ENCODE results near the gene PRRT3.
A peak's percentile ranks its signal among the peaks of the same experiment; 100 is the strongest.
"Not testable (repeated sequence)": the region's sequence is repeated elsewhere in the genome, so short reads cannot be mapped to it uniquely, and the experiment has no call there.

The PRRT3 gene

GRCh38 chr3:9947025-9947995, 4.9 kb downstream of the PRRT3 start:
- no peak for DNase-seq (ENCODE audit: low read depth in 2 of 2)

DNA sequence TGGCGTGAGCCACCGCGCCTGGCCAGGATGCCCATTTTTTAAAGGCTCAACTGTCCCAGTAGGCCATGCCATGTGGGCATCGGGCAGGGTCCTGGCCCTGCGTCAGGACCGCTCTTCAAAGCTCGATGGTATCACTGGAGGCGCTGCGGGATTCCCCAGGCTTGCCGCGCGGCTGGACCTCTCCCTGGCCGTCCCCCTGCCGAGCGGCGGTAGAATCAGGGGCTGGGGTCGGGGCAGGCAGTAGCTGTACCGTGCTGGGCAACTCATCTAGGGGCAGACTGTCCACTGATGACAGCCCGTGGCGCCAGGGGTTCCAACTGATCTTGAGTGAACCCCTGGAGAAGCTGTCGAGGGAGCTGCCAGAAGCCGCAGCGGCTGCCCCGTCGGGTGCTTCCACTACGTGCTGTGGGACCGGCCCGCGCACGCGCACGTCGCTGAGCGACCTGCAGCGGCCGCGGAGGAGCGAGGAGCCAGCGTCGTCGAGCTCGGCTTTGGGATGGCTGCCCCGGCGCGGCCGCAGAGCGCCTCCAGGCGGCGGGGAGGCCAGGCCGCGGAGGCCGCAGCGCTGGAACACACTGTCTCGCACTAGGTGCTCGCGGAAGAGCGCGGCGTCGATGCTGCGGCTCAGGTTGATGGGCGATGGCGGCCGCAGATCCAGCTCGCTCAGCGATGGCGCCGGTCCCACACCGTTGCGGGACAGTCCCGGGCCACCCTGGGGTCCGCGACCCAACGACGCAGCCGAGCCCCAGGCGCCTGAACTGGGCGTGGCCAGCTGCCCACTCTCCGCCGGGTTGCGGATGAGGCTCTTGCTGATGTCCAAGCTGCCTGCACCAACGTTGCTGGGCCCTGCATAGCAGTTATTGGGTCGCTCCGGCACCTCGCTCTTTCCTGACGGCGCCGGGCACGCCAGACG, 5.8 kb downstream of the PRRT3 start:
- peak; percentile 62 to 75 for DNase-seq (ENCODE audit: low read depth in 2 of 2)

DNA sequence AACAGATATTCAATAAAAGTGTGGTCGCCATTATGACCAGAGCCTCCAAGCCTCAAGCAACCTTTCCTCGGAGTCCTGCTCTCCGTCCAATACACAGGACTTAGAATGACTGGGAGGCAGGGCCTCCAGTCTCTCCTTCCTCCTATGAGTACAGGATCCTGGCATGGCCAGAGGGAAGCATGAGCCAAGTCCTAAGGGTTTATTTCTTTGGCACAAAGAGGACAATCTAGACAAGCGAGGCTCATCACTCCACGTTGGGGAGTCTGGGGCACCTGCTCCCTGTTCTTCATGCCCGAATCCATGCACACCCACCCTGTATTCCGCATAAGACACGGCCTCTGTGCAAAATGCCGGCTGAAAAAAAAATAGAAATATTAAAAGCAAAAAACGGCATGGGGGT, 6.8 kb downstream of the PRRT3 start:
- no peak for DNase-seq (ENCODE audit: low read depth in 2 of 2)

DNA sequence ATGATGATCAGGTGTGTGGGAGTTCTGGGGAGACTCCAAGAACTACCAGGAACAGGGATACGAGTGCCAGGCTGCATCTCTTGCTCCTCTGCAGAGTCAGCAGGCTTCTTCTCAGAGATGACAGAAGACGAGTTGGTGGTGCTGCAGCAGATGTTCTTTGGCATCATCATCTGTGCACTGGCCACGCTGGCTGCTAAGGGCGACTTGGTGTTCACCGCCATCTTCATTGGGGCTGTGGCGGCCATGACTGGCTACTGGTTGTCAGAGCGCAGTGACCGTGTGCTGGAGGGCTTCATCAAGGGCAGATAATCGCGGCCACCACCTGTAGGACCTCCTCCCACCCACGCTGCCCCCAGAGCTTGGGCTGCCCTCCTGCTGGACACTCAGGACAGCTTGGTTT, 7.9 kb downstream of the PRRT3 start:
- no peak for DNase-seq (ENCODE audit: low read depth in 2 of 2)

DNA sequence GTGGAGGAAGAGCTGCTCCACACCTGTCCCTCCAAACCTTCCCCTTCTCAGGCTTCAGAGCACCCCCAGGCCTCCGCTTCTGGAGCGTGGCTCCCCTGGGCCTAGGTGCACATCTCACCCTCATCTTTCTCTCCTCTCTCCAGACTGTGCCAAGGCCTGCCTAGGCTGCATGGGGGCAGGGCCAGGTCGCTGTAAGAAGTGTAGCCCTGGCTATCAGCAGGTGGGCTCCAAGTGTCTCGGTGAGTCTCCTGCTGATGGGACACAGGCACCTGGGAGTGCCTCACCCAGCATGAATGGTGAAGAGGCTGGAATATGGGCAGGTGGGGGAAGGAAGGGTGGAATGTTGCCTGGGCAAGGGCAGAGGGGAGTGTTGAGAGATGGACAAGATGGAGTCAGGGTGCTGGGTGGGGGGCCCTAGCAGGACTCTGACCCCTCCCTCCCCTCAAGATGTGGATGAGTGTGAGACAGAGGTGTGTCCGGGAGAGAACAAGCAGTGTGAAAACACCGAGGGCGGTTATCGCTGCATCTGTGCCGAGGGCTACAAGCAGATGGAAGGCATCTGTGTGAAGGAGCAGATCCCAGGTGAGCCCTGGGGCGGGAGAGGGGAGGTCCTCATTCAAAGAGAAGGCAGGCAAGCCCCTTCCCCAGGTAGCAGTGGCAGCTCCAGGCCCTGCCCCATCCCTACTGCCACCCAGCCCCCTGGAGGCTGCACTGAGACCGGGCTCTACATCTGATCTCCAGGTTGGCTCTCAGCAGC, 9.1 kb downstream of the PRRT3 start:
- DNase-seq (ENCODE audit: low read depth in 2 of 2), result no peak

GRCh38 chr3:9942164-9942563, 10.0 kb downstream of the PRRT3 start:
- DNase-seq (ENCODE audit: low read depth in 2 of 2), result no peak

- DNase-seq (ENCODE audit: low read depth in 2 of 2), result no peak
Observed at GRCh38 chr3:9940746-9941145, 11.5 kb downstream of the PRRT3 start.

GRCh38 chr3:9939906-9940305, 12.3 kb downstream of the PRRT3 start:
- not testable (repeated sequence) for DNase-seq (ENCODE audit: low read depth in 2 of 2)

DNA sequence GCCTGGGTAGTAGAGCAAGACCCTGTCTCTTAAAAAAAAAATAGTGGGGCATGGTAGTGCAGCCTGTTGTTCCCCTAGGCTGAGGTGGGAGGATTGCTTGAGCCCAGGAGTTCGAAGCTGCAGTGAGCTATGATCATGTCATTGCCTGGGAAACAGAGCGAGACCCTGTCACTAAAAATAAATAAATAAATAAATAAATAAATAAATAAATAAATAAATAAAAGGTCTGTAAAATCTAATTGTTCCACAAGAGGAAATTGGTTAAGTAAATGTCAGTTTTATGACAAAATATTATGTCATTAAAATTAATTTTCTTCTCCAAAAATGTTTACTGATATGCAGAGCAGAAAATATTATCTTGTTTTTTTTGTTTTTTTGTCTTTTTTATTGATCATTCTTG, 13.2 kb downstream of the PRRT3 start:
- no peak for DNase-seq (ENCODE audit: low read depth in 2 of 2)

- no peak for DNase-seq (ENCODE audit: low read depth in 2 of 2)
Observed at GRCh38 chr3:9937486-9938238, 14.5 kb downstream of the PRRT3 start.

- no peak for DNase-seq (ENCODE audit: low read depth in 2 of 2)
Observed at GRCh38 chr3:9935966-9936510, 16.2 kb downstream of the PRRT3 start.

DNA sequence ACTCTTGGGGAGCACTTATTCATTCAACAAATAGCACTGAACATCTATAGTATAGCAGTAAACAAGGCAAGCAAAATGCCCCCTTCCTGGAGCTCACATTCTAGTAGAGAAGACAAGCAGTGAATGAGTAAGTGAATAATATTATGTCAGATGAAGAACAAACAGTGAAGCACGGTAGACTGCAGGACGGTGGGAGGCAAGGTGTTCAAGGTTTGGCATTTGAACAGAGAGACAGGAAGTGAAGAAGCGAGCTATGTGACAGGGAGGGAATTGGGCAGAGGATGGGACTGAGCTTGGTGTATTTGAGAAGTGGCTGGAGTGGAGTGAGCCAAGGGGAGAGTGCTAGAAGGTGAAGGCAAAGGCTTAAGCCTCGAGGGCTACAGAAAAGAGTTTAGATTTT, 17.2 kb downstream of the PRRT3 start:
- no peak for DNase-seq (ENCODE audit: low read depth in 2 of 2)

- DNase-seq (ENCODE audit: low read depth in 2 of 2), result no peak
Observed at GRCh38 chr3:9934235-9934621, 18.0 kb downstream of the PRRT3 start.

GRCh38 chr3:9933561-9934234, 18.5 kb downstream of the PRRT3 start, which contains the start of gene CRELD1:
Gene CRELD1 (plus strand): TSS chr3:9933834. CDS start chr3:9934439, 605 bp downstream.
- DNase-seq (ENCODE audit: low read depth in 2 of 2), result peak; percentile 94 to 96

DNA sequence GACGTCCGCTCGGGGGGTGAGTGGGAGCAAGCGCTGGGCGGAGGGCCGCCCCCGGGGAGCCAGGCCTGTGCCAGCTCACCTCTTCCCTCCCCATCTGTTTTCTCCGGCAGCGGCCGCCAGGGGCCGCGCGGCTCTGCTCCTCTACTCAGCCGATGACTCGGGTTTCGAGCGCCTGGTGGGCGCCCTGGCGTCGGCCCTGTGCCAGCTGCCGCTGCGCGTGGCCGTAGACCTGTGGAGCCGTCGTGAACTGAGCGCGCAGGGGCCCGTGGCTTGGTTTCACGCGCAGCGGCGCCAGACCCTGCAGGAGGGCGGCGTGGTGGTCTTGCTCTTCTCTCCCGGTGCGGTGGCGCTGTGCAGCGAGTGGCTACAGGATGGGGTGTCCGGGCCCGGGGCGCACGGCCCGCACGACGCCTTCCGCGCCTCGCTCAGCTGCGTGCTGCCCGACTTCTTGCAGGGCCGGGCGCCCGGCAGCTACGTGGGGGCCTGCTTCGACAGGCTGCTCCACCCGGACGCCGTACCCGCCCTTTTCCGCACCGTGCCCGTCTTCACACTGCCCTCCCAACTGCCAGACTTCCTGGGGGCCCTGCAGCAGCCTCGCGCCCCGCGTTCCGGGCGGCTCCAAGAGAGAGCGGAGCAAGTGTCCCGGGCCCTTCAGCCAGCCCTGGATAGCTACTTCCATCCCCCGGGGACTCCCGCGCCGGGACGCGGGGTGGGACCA, 19.2 kb downstream of the PRRT3 start:
- DNase-seq (ENCODE audit: low read depth in 2 of 2), result peak; percentile 82

DNA sequence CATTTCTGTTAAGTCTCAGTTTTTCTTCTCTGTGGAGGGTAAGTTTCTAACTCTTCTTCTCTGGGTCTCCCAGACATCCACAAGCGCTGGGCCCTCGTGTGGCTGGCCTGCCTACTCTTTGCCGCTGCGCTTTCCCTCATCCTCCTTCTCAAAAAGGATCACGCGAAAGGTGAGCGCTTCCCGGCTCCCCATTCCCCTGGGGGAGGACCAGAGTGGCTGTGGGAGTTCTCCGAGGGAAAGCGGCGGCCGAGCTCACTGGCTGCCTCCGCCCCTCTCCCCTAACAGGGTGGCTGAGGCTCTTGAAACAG, 19.7 kb downstream of the PRRT3 start:
- DNase-seq (ENCODE audit: low read depth in 2 of 2), result no peak

DNA sequence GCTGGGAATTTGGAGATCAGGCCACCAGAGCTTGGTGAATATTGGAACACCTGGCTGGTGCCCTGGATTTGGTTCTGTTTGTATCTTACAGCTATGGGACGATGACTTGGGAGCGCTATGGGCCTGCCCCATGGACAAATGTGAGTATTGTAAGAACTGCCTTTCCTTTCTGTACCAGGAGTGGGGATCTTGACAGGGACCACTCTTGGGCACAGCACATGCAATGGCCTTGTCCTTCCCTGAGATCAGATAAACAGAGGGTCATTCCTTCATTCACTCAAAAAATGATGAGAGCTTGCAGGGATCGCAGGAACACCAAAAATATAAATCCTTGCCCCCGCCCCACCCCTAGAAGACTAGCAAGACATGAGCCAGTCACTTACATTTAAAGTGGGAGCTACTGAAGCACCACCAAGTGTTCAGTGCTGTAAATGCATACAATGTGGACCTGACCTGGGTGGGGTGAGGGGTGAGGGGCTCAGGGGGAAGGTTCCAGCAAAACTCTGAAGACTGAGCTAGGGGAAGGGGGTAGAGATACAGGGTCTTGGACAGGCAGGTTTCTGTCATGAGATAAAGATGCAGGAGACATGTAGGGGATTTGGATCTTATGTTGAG, 21.3 kb downstream of the PRRT3 start:
- DNase-seq (ENCODE audit: low read depth in 2 of 2), result no peak

- no peak for DNase-seq (ENCODE audit: low read depth in 2 of 2)
Observed at GRCh38 chr3:9928158-9928557, 24.1 kb downstream of the PRRT3 start.

Measured in activated CD4-positive, alpha-beta T cell treated with anti-CD3 and anti-CD28 coated beads for 24 hours (primary cell).